A673 (cell line): Measurements from ENCODE around the gene MDH1B.
"Not testable (repeated sequence)": the region's sequence is repeated elsewhere in the genome, so short reads cannot be mapped to it uniquely, and the experiment has no call there.

Experiments
- EZH2 ChIP-seq: fragments of 200-600 bp; sonication (generic); IDR thresholded peaks from 2 replicates; pipeline ENCODE4 v1.6.1; 2017; ENCODE audit warnings: borderline replicate concordance, low read depth, mild to moderate bottlenecking, mixed read lengths, antibody characterized with exemption, low read length; ENCODE audit not compliant: poor library complexity, severe bottlenecking
- TF ChIP-seq, protein P1 (sequence below): fragments of 300-800, 200-600 bp; sonication (generic); conservative IDR thresholded peaks from 2 replicates; pipeline ENCODE4 v1.5.1; 2017; ENCODE audit warnings: low read depth, mild to moderate bottlenecking, antibody characterized with exemption, low read length, moderate library complexity, mixed read lengths

DNA sequence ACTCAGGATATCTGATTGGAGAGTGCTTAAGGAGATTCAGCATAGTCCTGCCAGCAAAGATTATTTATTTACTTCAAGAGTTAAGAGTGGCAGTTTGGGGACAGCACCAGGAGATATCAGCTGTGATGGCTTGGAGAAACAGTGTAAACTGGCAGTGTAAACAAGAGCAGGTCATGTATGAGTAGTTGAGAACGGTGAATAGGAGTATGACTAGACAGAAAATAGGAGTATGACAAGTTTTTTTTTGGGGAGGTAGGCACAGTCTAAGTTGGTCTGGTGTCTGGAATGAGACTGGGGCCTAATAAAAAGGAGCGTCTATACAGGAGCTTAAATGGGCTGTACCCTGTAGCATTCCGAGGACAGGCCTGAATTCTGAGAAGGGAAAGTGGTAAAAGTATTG, 42.5 kb upstream of the MDH1B start:
- TF ChIP-seq, protein P1, sequence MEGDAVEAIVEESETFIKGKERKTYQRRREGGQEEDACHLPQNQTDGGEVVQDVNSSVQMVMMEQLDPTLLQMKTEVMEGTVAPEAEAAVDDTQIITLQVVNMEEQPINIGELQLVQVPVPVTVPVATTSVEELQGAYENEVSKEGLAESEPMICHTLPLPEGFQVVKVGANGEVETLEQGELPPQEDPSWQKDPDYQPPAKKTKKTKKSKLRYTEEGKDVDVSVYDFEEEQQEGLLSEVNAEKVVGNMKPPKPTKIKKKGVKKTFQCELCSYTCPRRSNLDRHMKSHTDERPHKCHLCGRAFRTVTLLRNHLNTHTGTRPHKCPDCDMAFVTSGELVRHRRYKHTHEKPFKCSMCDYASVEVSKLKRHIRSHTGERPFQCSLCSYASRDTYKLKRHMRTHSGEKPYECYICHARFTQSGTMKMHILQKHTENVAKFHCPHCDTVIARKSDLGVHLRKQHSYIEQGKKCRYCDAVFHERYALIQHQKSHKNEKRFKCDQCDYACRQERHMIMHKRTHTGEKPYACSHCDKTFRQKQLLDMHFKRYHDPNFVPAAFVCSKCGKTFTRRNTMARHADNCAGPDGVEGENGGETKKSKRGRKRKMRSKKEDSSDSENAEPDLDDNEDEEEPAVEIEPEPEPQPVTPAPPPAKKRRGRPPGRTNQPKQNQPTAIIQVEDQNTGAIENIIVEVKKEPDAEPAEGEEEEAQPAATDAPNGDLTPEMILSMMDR = not testable (repeated sequence)
- not testable (repeated sequence) for TF ChIP-seq EZH2
